PC-3 (cell line): ENCODE measurements around the gene KRT81.

ENCODE experiments used
- EZH2 ChIP-seq: fragments of 300-600 bp; sonication (generic); IDR thresholded peaks from one replicate; pipeline ENCODE4 v1.6.1; 2017; ENCODE audit warnings: antibody characterized with exemption, mild to moderate bottlenecking, low read length; ENCODE audit not compliant: unreplicated experiment
- EZH2phosphoT487 ChIP-seq: fragments of 300-600 bp; sonication (generic); IDR thresholded peaks from 2 replicates; pipeline ENCODE4 v1.6.1; 2018; ENCODE audit warnings: mild to moderate bottlenecking, antibody characterized with exemption, low read length, borderline replicate concordance
- TF ChIP-seq, protein P1 (sequence below): fragments of 300-600 bp; sonication (generic); conservative IDR thresholded peaks from 2 replicates; pipeline ENCODE4 v1.5.1; 2017; ENCODE audit warnings: antibody characterized with exemption, low read depth, mild to moderate bottlenecking, low read length

DNA sequence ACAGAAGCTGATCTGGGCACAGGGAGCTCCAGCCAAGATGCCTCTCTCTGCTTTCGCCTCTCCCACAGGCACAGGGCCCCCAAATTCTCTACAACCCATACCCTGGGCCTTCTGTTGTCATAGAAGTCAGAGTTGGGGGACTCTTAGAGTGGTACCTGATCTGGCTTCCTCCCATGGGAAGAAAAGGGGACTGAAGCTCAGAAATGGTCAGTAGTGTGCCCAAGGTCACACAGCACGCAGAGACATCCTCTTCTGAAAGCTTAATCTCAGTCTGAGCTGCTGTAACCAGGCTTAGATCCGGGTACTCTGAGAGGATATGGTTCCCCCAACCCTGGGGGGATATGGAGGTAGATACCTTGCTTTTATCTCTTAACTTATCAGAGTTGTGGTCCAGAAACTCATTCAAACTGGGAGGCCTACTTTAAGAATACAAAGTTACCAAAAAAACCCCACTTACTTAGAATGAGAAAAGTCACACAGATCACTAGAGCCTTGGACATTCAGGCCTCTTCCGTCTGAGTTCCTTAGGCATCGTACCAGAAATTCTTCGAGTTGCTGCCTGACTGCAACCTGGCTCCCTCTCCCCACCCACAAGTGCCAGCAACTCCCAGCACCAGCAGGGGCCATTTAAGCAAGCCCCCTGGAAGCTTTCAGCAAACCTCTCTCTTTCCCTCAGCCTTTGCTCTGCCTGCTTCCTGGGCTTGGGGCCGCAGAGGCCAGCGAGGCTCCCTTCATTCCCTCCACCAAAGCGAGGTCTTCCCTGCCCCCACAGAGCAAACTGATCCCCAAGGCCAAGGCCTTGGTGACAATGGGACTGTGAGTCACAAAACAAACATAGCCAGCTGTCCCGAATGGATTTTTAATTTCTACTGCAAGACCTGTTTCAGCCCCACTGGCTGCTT is 44.4 kb downstream of the KRT81 start:
- TF ChIP-seq, protein P1, sequence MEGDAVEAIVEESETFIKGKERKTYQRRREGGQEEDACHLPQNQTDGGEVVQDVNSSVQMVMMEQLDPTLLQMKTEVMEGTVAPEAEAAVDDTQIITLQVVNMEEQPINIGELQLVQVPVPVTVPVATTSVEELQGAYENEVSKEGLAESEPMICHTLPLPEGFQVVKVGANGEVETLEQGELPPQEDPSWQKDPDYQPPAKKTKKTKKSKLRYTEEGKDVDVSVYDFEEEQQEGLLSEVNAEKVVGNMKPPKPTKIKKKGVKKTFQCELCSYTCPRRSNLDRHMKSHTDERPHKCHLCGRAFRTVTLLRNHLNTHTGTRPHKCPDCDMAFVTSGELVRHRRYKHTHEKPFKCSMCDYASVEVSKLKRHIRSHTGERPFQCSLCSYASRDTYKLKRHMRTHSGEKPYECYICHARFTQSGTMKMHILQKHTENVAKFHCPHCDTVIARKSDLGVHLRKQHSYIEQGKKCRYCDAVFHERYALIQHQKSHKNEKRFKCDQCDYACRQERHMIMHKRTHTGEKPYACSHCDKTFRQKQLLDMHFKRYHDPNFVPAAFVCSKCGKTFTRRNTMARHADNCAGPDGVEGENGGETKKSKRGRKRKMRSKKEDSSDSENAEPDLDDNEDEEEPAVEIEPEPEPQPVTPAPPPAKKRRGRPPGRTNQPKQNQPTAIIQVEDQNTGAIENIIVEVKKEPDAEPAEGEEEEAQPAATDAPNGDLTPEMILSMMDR = no peak
- no peak for TF ChIP-seq EZH2
- no peak for TF ChIP-seq EZH2phosphoT487
